Gastroesophageal sphincter (tissue), 4 donors: Measurements from ENCODE around the gene TMCO6. TPM values are rescaled to one million over a fixed set of nuclear protein-coding genes. Genes with fewer than 3 reads are reported as not detected.

Source experiments
- ATAC-seq: fragments of 150-250 bp; one replicate; pipeline ENCODE4 v1.9.1; 2016; ENCODE audit warnings: mild to moderate bottlenecking, moderate library complexity
- H3K27ac ChIP-seq, 4 donors: fragments of 200-600 bp; sonication (generic) in 3 of 4; 1 replicate in 3 of 4; 2 replicates in 1 of 4; pipeline ENCODE4 v1.5.1; 2016 to 2019
- H3K27me3 ChIP-seq: fragments of 200-600 bp; sonication (generic); one replicate; pipeline ENCODE4 v1.5.1; 2019
- H3K36me3 ChIP-seq, 2 donors: fragments of 200-600 bp; sonication (generic); one replicate each; pipeline ENCODE4 v1.5.1; 2019; ENCODE audit warnings: control low read depth in 1 of 2
- H3K4me1 ChIP-seq, 3 donors: fragments of 200-600 bp; sonication (generic); 1 replicate in 2 of 3; 2 replicates in 1 of 3; pipeline ENCODE4 v1.5.1; 2016 to 2019; ENCODE audit warnings: control low read depth in 2 of 3
- H3K4me3 ChIP-seq, 2 donors: fragments of 200-600 bp; sonication (generic); one replicate each; pipeline ENCODE4 v1.5.1; 2019; ENCODE audit warnings: mild to moderate bottlenecking in 1 of 2, moderate library complexity in 1 of 2
- H3K9me3 ChIP-seq, 3 donors: fragments of 200-600 bp; sonication (generic); one replicate each; pipeline ENCODE4 v1.5.1; 2017 to 2019; ENCODE audit warnings: control low read depth in 2 of 3
- CTCF ChIP-seq, 4 experiments: fragments of 200-600 bp in 2 of 4; fragments of 450-650 bp in 2 of 4; sonication (generic) in 1 of 4; IDR thresholded peaks; one replicate each; pipeline ENCODE4 v1.5.1; 2017 to 2019; ENCODE audit warnings: antibody characterized with exemption in 4 of 4, mild to moderate bottlenecking in 2 of 4, moderate library complexity in 2 of 4
- EP300 ChIP-seq: sonication (generic); formaldehyde crosslinking; IDR thresholded peaks from one replicate; pipeline ENCODE4 v1.6.1; 2017; ENCODE audit warnings: antibody characterized with exemption, mild to moderate bottlenecking
- POLR2A ChIP-seq, 2 donors: fragments of 450-650 bp; IDR thresholded peaks; one replicate each; pipeline ENCODE4 v1.6.1; 2017; ENCODE audit warnings: antibody characterized with exemption in 2 of 2, mild to moderate bottlenecking in 2 of 2, moderate library complexity in 1 of 2
- POLR2AphosphoS5 ChIP-seq: sonication (generic); formaldehyde crosslinking; IDR thresholded peaks from one replicate; pipeline ENCODE4 v1.6.1; 2017; ENCODE audit warnings: antibody characterized with exemption
- WGBS, 2 donors: methylation state at CpG; one replicate each; pipeline ENCODE4 v1.1.5; 2018; ENCODE audit warnings: low coverage in 1 of 2; 5-methylcytosine and 5-hydroxymethylcytosine counted together
- total RNA-seq, 4 donors: library from RNA; depleted of rRNA; stranded (reverse); fragments of >200 nt; gene quantifications; one replicate each; pipeline ENCODE4 v1.1.0, GENCODE V29; 2016

TMCO6 gene
- total RNA-seq, 4 donors from 2014 or later = 10.9 to 72.1 (median 26.7) TPM

- Histone ChIP-seq H3K4me3 (no peak overlapping the region), H3K27me3 (no peaks in the 10 kb centered on the region), H3K27ac (no peak overlapping the region), H3K36me3 (peaks cover 0 to 99% of the 10 kb centered on the region in 2 donors), H3K9me3 (no peaks in the 10 kb centered on the region), H3K4me1 (peaks cover 0 to 22% (median 0%) of the 10 kb centered on the region in 3 donors)
- WGBS, 2 donors = 70 to 88% methylated on average over 1 of the region's 7 CpGs
- TF ChIP-seq CTCF (IDR thresholded peaks at IDR 0.05) = no peak
- TF ChIP-seq EP300 = no peak
- TF ChIP-seq POLR2A (IDR thresholded peaks at IDR 0.05) = no peak
- no peak for ATAC-seq
Observed at GRCh38 chr5:140671472-140672125, 32.3 kb downstream of the TMCO6 start.

- Histone ChIP-seq H3K36me3 (peaks cover 0 to 99% of the 10 kb centered on the region in 2 donors), H3K27me3 (no peaks in the 10 kb centered on the region), H3K4me3 (peak overlapping the region in 1 of 2 donors; percentile 30), H3K27ac (no peak overlapping the region), H3K4me1 (peaks cover 0 to 12% (median 0%) of the 10 kb centered on the region in 3 donors), H3K9me3 (no peaks in the 10 kb centered on the region)
- WGBS, 2 donors = 62 to 80% methylated on average over 2 to 10 of the region's 70 CpGs
- TF ChIP-seq EP300 (no peak), POLR2AphosphoS5 (peak; percentile 18), POLR2A (IDR thresholded peaks at IDR 0.05) (no peak), CTCF (IDR thresholded peaks at IDR 0.05) (no peak)
- no peak for ATAC-seq
Observed at GRCh38 chr5:140672455-140673186, 33.4 kb downstream of the TMCO6 start.

DNA sequence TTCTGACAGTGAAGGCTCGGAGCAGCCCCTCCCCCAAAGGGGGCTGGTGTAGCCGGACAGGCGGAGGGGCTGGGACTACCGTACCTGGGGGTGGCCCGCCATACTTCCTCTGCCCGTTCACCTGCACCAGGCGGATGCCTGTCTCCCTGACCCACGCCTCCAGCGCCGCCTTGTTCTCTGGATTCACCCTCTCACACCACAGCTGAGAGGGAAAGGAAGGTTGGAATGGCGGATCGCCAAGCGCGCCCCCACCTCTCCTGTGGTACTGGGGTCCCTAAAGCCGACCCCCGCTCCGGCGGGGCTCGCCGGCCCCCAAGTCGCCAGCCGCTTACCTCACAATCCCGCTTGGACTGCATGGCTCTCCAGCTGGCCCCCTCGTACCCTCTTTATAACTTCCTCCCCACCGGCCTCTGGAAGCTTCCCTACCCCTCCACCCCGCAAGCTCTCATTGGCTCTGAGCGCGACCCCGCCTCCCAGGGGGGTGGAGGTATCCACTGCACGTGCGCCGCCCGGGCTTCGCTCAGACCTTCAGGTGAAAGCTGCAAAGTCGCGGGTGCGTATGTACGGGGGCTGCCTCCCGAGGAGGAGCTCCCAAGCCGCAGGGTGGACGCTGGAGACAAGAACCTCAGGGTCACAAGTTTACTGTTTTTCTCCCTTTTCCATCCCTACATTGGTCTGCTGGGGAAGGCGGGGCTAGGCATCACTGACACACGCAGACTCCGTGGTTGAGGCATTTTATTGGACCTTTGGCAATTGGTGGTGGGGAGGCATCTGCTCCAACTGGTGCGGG, 34.1 kb downstream of the TMCO6 start, which contains the start of gene DND1:
DND1 (minus strand) TSS at position 390 of the 790 bp plus-strand sequence; CDS start at position 356, 34 bp downstream.
- H3K36me3 ChIP-seq = peaks cover 0 to 99% of the 10 kb centered on the region in 2 donors
- ATAC-seq = no peak
- H3K27ac ChIP-seq = no peak within 1 kb of the TSS
- WGBS, 2 donors = 80 to 87% methylated on average over 3 to 17 of the region's 45 CpGs
- H3K4me3 ChIP-seq = peak within 1 kb of the TSS in 1 of 2 donors; percentile 30
- H3K4me1 ChIP-seq = peaks cover 0 to 12% (median 0%) of the 10 kb centered on the region in 3 donors
- no peaks in the 10 kb centered on the region for H3K9me3 ChIP-seq
- TF ChIP-seq CTCF (IDR thresholded peaks at IDR 0.05) = no peak
- H3K27me3 ChIP-seq = no peaks in the 10 kb centered on the region

GRCh38 chr5:140674211-140674610, 35.0 kb downstream of the TMCO6 start:
- WGBS, 2 donors = 71% methylated on average over 1 of the region's 2 CpGs; no CpG with 5 or more reads in 1 of the 2 donors
- ATAC-seq = no peak
- Histone ChIP-seq H3K4me1 (peaks cover 0 to 12% (median 0%) of the 10 kb centered on the region in 3 donors), H3K36me3 (peaks cover 0 to 99% of the 10 kb centered on the region in 2 donors), H3K9me3 (no peaks in the 10 kb centered on the region), H3K27me3 (no peaks in the 10 kb centered on the region), H3K4me3 (no peak overlapping the region), H3K27ac (no peak overlapping the region)
- no peak for TF ChIP-seq POLR2AphosphoS5
- TF ChIP-seq POLR2A (IDR thresholded peaks at IDR 0.05) = no peak
- TF ChIP-seq EP300 = no peak
- no peak for TF ChIP-seq CTCF (IDR thresholded peaks at IDR 0.05)
